Fibroblast of villous mesenchyme (primary cell): ENCODE measurements around the gene CDC42BPB. TPM values are rescaled to one million over a fixed set of nuclear protein-coding genes. Genes with fewer than 3 reads are reported as not detected.

Experiments
- DNase-seq: peaks from one replicate; pipeline ENCODE4 v3.0.0-alpha.2; 2010; ENCODE audit warnings: low read depth
- H3K4me3 ChIP-seq: 2 replicates; pipeline ENCODE4 v1.5.1; 2011; ENCODE audit warnings: low read depth, mild to moderate bottlenecking, low read length
- total RNA-seq: library from RNA; depleted of rRNA; stranded (reverse); fragments of >200 nt; gene quantifications from 2 replicates; pipeline ENCODE4 v1.2.3, GENCODE V29; 2012
- TF ChIP-seq, protein P1 (sequence below): IDR thresholded peaks from 2 replicates; pipeline ENCODE4 v1.5.1; 2012; ENCODE audit warnings: low read depth, mild to moderate bottlenecking, low read length; ENCODE audit not compliant: insufficient read depth

Gene CDC42BPB
- total RNA-seq, 1 donor, result 122 TPM

DNA sequence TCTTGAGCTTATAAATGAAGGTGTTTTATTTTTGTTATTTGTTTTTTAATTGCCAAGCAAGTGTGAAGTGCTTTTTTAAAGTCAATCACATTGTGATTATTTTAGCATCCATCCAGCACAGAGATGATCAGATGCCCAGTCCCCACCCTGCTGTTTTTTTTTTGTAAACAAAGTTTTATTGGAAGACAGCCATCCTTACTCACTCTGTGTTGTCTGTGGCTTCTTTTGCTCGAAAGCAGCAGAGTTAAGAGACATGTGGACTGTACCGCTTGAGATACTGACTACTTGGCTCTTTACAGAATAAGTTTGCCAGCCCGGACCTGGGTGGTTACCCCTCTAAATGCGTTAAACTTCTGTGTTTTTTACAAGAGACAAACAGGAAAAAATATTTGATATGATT lies 165.8 kb downstream of the CDC42BPB start:
- H3K4me3 ChIP-seq, result no peak overlapping the region
- DNase-seq, result peak; percentile 45
- TF ChIP-seq, protein P1, sequence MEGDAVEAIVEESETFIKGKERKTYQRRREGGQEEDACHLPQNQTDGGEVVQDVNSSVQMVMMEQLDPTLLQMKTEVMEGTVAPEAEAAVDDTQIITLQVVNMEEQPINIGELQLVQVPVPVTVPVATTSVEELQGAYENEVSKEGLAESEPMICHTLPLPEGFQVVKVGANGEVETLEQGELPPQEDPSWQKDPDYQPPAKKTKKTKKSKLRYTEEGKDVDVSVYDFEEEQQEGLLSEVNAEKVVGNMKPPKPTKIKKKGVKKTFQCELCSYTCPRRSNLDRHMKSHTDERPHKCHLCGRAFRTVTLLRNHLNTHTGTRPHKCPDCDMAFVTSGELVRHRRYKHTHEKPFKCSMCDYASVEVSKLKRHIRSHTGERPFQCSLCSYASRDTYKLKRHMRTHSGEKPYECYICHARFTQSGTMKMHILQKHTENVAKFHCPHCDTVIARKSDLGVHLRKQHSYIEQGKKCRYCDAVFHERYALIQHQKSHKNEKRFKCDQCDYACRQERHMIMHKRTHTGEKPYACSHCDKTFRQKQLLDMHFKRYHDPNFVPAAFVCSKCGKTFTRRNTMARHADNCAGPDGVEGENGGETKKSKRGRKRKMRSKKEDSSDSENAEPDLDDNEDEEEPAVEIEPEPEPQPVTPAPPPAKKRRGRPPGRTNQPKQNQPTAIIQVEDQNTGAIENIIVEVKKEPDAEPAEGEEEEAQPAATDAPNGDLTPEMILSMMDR, result no peak

- TF ChIP-seq, protein P1, result no peak
- H3K4me3 ChIP-seq, result no peak overlapping the region
- no peak for DNase-seq
Observed at GRCh38 chr14:102891111-102891510, 166.2 kb downstream of the CDC42BPB start.

- H3K4me3 ChIP-seq, result no peak overlapping the region
- no peak for DNase-seq
- TF ChIP-seq, protein P1, result no peak
Observed at GRCh38 chr14:102889615-102890014, 167.7 kb downstream of the CDC42BPB start.

DNA sequence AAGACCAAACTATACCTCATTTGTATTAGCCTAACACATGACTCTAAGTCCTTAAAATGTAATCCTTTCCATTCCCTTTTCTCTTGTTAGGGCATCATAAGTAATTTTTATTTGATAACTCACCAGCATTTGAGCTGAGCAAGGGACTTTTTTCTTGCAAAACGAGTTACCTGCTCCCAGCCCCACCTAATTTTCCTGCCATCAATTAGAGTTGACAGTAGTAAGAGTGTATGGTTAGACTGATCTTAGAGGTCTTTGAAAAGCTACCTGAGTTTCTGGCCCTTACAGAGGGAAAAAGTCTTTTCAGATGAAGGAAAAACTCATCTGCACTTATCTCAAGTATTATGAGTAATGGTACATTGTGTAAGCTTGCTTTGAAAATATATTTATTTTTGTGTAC lies 168.6 kb downstream of the CDC42BPB start:
- DNase-seq, result no peak
- H3K4me3 ChIP-seq, result no peak overlapping the region
- TF ChIP-seq, protein P1, result no peak

DNA sequence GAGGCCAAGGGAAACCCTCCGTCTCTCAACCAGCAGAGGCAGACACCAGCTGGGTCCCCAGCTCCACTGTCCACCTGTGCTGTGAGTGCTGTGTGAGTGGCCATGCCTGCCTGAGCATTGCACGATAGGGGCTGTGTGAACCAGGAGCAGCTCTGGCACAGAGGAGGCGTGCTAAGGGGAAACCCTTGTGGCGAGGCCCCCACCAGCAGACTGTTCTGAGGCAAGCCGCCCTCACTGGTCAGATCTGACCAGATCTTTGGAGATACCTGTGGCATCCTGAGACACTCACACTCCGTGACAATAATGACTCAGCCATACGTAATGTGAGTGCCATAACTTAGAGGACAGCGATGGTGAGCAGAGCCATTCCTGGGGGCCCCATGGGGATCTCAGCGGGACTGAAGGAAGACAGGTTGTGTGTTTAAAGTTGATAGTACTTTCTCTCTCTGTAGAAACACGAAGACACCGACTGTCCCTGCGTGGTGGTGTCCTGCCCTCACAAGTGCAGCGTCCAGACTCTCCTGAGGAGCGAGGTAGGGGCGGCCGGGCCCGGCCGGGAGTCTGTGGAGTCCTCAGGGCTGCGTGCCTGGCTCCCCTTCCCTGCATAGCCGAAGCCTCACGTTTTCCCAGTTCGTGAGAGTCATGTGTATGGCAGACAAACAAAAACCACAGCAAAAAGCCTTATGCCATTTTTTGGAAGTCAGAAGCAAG lies 171.5 kb downstream of the CDC42BPB start:
- DNase-seq, result no peak
- TF ChIP-seq, protein P1, result no peak
- H3K4me3 ChIP-seq, result no peak overlapping the region

DNA sequence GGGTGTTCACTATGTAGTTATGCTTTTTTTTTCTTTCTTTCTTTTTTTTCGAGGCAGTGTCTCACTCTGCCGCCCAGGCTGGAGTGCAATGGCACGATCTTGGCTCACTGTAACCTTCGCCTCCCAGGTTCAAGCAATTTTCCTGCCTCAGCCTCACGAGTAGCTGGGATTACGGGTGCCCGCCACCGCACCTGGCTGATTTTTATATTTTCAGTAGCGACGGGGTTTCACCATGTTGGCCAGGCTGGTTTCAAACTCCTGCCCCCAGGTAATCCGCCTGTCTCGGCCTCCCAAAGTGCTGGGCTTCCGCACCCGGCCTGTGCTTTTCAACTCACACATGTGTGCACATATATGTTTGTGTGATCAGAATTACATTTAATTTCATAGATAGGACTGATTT lies 173.8 kb downstream of the CDC42BPB start:
- DNase-seq, result no peak
- TF ChIP-seq, protein P1, result no peak
- no peak overlapping the region for H3K4me3 ChIP-seq

DNA sequence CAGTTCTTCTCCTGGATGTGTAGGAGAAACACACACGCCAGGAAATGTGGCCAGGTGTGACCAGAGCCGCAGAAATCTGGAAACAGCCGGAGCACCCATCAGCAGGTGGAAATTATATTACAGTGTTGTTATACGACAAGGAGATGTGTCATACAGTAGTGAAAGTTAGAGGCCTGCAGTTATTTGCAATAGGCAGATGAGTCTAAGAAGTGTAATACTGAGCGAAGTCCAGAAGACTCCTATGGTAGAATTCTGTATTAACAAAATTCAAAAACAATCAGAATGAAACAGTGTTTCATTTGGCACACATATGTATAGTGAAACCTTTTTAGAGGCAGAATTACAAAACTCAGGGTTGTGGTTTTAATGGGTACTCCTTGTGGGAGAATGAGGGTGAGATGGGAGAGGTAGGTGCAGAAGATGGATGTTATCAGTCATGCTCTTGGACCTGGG lies 174.2 kb downstream of the CDC42BPB start:
- TF ChIP-seq, protein P1, result no peak
- H3K4me3 ChIP-seq, result no peak overlapping the region
- DNase-seq, result no peak
